HEK293 (cell line): ENCODE measurements around the gene APOBEC3G.
"Not testable (repeated sequence)": the region's sequence is repeated elsewhere in the genome, so short reads cannot be mapped to it uniquely, and the experiment has no call there.

ENCODE experiments used
- ZFP69B ChIP-seq: fragments of 450-650 bp; formaldehyde crosslinking; IDR thresholded peaks from 2 replicates; pipeline ENCODE4 v1.5.1; 2016; ENCODE audit warnings: missing biosample characterization, missing genetic modification characterization
- ZNF121 ChIP-seq: fragments of 450-650 bp; formaldehyde crosslinking; IDR thresholded peaks from 2 replicates; pipeline ENCODE4 v1.5.1; 2016; ENCODE audit warnings: missing biosample characterization, missing genetic modification characterization
- TF ChIP-seq, protein P1 (sequence below): fragments of 450-650 bp; formaldehyde crosslinking; IDR thresholded peaks from 2 replicates; pipeline ENCODE4 v1.5.1; 2016; ENCODE audit warnings: missing biosample characterization, missing genetic modification characterization

DNA sequence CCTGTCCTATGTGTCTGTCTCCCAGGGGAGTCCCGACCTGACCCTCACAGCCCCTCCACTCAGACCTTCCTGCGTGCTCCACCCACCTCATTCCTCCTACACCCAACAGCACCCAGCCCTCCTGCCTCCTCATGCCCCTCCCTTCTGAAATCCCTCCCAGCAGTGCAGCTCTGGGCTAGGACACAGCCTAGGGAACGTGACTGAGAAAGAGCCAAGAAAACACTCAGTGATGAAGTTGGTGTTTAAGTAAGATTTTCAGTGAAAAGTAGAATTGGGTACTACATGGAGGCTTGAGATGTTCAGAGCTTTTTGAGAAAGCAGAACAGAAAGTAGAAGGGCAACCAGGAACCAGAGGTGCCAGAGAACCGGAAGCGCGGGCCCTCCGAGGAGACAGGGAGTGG is 4.5 kb upstream of the APOBEC3G start:
- TF ChIP-seq, protein P1, sequence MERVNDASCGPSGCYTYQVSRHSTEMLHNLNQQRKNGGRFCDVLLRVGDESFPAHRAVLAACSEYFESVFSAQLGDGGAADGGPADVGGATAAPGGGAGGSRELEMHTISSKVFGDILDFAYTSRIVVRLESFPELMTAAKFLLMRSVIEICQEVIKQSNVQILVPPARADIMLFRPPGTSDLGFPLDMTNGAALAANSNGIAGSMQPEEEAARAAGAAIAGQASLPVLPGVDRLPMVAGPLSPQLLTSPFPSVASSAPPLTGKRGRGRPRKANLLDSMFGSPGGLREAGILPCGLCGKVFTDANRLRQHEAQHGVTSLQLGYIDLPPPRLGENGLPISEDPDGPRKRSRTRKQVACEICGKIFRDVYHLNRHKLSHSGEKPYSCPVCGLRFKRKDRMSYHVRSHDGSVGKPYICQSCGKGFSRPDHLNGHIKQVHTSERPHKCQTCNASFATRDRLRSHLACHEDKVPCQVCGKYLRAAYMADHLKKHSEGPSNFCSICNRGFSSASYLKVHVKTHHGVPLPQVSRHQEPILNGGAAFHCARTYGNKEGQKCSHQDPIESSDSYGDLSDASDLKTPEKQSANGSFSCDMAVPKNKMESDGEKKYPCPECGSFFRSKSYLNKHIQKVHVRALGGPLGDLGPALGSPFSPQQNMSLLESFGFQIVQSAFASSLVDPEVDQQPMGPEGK (tag by site-specific recombination) = not testable (repeated sequence)
- TF ChIP-seq ZFP69B, ZNF121 (tag by site-specific recombination): not testable (repeated sequence)
